Astrocyte (in vitro differentiated cells and primary cell): ENCODE results near the gene MYOG.

Experiments used
- EZH2 ChIP-seq: IDR thresholded peaks from 2 replicates; pipeline ENCODE4 v1.6.1; 2012; ENCODE audit warnings: mild to moderate bottlenecking, low read length, inconsistent platforms; ENCODE audit not compliant: insufficient read depth
- TF ChIP-seq, protein P1 (sequence below): IDR thresholded peaks from 2 replicates; pipeline ENCODE4 v1.5.1; 2011; ENCODE audit warnings: low read depth, mild to moderate bottlenecking, inconsistent platforms, low read length, moderate library complexity; ENCODE audit not compliant: insufficient read depth

DNA sequence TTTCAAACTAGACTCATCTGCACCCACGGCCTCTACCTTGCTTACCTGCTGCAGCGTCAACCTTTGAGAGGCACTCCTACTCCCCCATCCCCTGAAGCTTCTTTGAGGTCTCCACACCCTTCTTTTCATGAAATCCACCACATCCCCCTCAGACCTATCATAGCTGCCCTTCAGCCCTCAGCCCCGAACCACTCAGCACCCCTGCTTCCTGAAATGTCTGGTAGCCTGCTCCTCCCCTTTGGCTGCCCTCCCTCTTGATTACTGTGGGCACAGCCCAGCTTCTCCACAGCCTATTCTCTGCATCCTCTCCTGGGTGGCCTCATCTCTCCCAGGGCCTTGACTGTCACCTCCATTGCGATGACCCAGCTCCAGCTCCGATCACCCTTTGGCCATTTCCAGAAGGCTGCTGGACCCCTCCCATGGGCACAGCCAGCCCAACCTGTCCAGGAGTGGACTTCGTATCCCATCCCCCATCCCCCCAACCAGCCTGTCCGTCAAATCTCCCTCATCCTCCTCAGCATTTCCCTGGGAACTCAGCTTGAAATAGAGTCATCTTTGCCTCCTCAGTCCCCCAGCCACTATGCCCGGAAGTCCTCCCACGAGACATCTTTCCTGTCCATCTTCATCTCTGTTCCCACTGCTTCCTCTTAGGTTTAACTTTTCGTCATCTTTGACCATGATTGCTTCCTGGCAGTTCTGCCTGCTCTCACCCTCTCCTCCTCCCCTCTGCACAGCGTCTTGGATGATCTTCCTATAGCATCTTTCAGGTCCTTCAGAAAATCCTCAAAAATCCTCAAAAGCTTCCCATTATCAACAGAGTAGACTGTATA, 35.6 kb upstream of the MYOG start:
- TF ChIP-seq, protein P1, sequence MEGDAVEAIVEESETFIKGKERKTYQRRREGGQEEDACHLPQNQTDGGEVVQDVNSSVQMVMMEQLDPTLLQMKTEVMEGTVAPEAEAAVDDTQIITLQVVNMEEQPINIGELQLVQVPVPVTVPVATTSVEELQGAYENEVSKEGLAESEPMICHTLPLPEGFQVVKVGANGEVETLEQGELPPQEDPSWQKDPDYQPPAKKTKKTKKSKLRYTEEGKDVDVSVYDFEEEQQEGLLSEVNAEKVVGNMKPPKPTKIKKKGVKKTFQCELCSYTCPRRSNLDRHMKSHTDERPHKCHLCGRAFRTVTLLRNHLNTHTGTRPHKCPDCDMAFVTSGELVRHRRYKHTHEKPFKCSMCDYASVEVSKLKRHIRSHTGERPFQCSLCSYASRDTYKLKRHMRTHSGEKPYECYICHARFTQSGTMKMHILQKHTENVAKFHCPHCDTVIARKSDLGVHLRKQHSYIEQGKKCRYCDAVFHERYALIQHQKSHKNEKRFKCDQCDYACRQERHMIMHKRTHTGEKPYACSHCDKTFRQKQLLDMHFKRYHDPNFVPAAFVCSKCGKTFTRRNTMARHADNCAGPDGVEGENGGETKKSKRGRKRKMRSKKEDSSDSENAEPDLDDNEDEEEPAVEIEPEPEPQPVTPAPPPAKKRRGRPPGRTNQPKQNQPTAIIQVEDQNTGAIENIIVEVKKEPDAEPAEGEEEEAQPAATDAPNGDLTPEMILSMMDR, result no peak
- TF ChIP-seq EZH2, result no peak
